Caco-2 (cell line): ENCODE measurements around the gene PAXIP1. TPM values are rescaled to one million over a fixed set of nuclear protein-coding genes. Genes with fewer than 3 reads are reported as not detected.
"Not testable (repeated sequence)": the region's sequence is repeated elsewhere in the genome, so short reads cannot be mapped to it uniquely, and the experiment has no call there.

Source experiments
- BruUV-seq: library from RNA; stranded (reverse); fragments of 400-500 nt; replicated peaks from 2 replicates; lab custom pipeline; 2021; lab: Mats Ljungman, UMichigan
- CTCF ChIA-PET: fragments of 300-600 bp; sonication (Branson Sonifier 250); formaldehyde crosslinking; loops from one replicate; lab custom pipeline; 2022; ENCODE audit warnings: antibody characterized with exemption; lab: Charles Lee
- POLR2A ChIA-PET: fragments of 300-600 bp; sonication (Branson Sonifier 250); formaldehyde crosslinking; loops from one replicate; lab custom pipeline; 2022; ENCODE audit warnings: antibody characterized with exemption; lab: Charles Lee
- DNase-seq, 2 experiments: peaks; one replicate each; pipeline versions ENCODE4 v3.0.0 to v3.0.0-alpha.2; 2020 to 2022
- H3K27me3 ChIP-seq: replicated peaks from 2 replicates; pipeline ENCODE4 v1.6.0; 2011; ENCODE audit warnings: low read length; ENCODE audit not compliant: control insufficient read depth, insufficient read depth
- H3K36me3 ChIP-seq: 2 replicates; pipeline ENCODE4 v1.5.1; 2011; ENCODE audit warnings: low read length; ENCODE audit not compliant: control insufficient read depth, insufficient read depth
- H3K4me1 ChIP-seq: fragments of 250-450 bp; sonication (Bioruptor Pico); 2 replicates; pipeline ENCODE4 v1.5.1; 2020; ENCODE audit warnings: mild to moderate bottlenecking
- H3K4me3 ChIP-seq: 2 replicates; pipeline ENCODE4 v1.5.1; 2011; ENCODE audit warnings: low read depth, mild to moderate bottlenecking, control low read depth, low read length
- H3K9me3 ChIP-seq: fragments of 250-450 bp; sonication (Bioruptor Pico); 2 replicates; pipeline ENCODE4 v1.5.1; 2020; ENCODE audit warnings: mild to moderate bottlenecking, moderate library complexity
- H3K27ac Mint-ChIP-seq: one replicate; pipeline ENCODE4 v1.8.0; 2022; ENCODE audit warnings: mixed read lengths; ENCODE audit not compliant: unreplicated experiment
- H3K27me3 Mint-ChIP-seq: one replicate; pipeline ENCODE4 v1.8.0; 2022; ENCODE audit warnings: mixed read lengths; ENCODE audit not compliant: insufficient read depth, unreplicated experiment
- H3K36me3 Mint-ChIP-seq: one replicate; pipeline ENCODE4 v1.8.0; 2022; ENCODE audit warnings: mild to moderate bottlenecking, mixed read lengths; ENCODE audit not compliant: insufficient read depth, unreplicated experiment
- H3K4me1 Mint-ChIP-seq: one replicate; pipeline ENCODE4 v1.8.0; 2022; ENCODE audit warnings: low read depth, mixed read lengths; ENCODE audit not compliant: unreplicated experiment
- H3K4me3 Mint-ChIP-seq: one replicate; pipeline ENCODE4 v1.8.0; 2022; ENCODE audit warnings: mild to moderate bottlenecking, moderate library complexity, mixed read lengths; ENCODE audit not compliant: unreplicated experiment
- H3K9me3 Mint-ChIP-seq: one replicate; pipeline ENCODE4 v1.8.0; 2022; ENCODE audit warnings: mixed read lengths; ENCODE audit not compliant: unreplicated experiment
- intact Hi-C: fragments of 100-400 bp; cut with micrococcal nuclease; formaldehyde crosslinking; loops from one replicate; pipeline ENCODE4 v1.10.0; 2022; ENCODE audit not compliant: unreplicated experiment
- total RNA-seq: library from RNA; stranded (reverse); gene quantifications from 2 replicates; pipeline ENCODE4 v1.2.3, GENCODE V29; 2022
- TF ChIP-seq, protein P1 (sequence below), 2 experiments: fragments of 200-600 bp in 1 of 2; IDR thresholded peaks; 1 replicate in 1 of 2; 2 replicates in 1 of 2; pipeline versions ENCODE4 v1.5.1 to v1.8.0; 2011 to 2022; ENCODE audit warnings: antibody characterized with exemption in 1 of 2, control low read depth in 1 of 2, inconsistent platforms in 1 of 2, low read depth in 1 of 2, low read length in 1 of 2, mild to moderate bottlenecking in 1 of 2, moderate library complexity in 1 of 2; ENCODE audit not compliant: insufficient read depth in 1 of 2, severe bottlenecking in 1 of 2, unreplicated experiment in 1 of 2

PAXIP1 gene
- total RNA-seq, 1 experiment from 2014 or later = 31.5 TPM

- CTCF ChIA-PET = no interaction called here
- peaks cover 11% of the 10 kb centered on the region for H3K27me3 Mint-ChIP-seq
- H3K36me3 ChIP-seq = no peaks in the 10 kb centered on the region
- no peaks in the 10 kb centered on the region for H3K4me1 ChIP-seq
- POLR2A ChIA-PET = no interaction called here
- no peaks in the 10 kb centered on the region for H3K9me3 Mint-ChIP-seq
- H3K4me3 Mint-ChIP-seq = no peak overlapping the region
- H3K27me3 ChIP-seq = no peaks in the 10 kb centered on the region
- no peak overlapping the region for H3K27ac Mint-ChIP-seq
- H3K9me3 ChIP-seq = no peaks in the 10 kb centered on the region
- no peaks in the 10 kb centered on the region for H3K4me1 Mint-ChIP-seq
- H3K4me3 ChIP-seq = no peak overlapping the region
- BruUV-seq = no TSS peak
- H3K36me3 Mint-ChIP-seq = no peaks in the 10 kb centered on the region
- TF ChIP-seq, protein P1, sequence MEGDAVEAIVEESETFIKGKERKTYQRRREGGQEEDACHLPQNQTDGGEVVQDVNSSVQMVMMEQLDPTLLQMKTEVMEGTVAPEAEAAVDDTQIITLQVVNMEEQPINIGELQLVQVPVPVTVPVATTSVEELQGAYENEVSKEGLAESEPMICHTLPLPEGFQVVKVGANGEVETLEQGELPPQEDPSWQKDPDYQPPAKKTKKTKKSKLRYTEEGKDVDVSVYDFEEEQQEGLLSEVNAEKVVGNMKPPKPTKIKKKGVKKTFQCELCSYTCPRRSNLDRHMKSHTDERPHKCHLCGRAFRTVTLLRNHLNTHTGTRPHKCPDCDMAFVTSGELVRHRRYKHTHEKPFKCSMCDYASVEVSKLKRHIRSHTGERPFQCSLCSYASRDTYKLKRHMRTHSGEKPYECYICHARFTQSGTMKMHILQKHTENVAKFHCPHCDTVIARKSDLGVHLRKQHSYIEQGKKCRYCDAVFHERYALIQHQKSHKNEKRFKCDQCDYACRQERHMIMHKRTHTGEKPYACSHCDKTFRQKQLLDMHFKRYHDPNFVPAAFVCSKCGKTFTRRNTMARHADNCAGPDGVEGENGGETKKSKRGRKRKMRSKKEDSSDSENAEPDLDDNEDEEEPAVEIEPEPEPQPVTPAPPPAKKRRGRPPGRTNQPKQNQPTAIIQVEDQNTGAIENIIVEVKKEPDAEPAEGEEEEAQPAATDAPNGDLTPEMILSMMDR (IDR thresholded peaks at IDR 0.05; ENCODE audit: insufficient read depth in 1 of 2, low read depth in 1 of 2, low read length in 1 of 2, severe bottlenecking in 1 of 2, unreplicated experiment in 1 of 2) = no peak
- DNase-seq = no peak
- intact Hi-C loops = no loop called here
Observed at GRCh38 chr7:155048006-155048405, 45.1 kb upstream of the PAXIP1 start.

- Histone ChIP-seq H3K4me1 (no peaks in the 10 kb centered on the region), H3K36me3 (no peaks in the 10 kb centered on the region), H3K27me3 (no peaks in the 10 kb centered on the region), H3K4me3 (no peak overlapping the region), H3K9me3 (no peaks in the 10 kb centered on the region)
- no peaks in the 10 kb centered on the region for H3K9me3 Mint-ChIP-seq
- no peaks in the 10 kb centered on the region for H3K36me3 Mint-ChIP-seq
- BruUV-seq = no TSS peak
- CTCF ChIA-PET = no interaction called here
- intact Hi-C loops = no loop called here
- no peak overlapping the region for H3K27ac Mint-ChIP-seq
- DNase-seq = no peak
- no peaks in the 10 kb centered on the region for H3K4me1 Mint-ChIP-seq
- H3K27me3 Mint-ChIP-seq = peaks cover 15% of the 10 kb centered on the region
- POLR2A ChIA-PET = no interaction called here
- no peak overlapping the region for H3K4me3 Mint-ChIP-seq
- TF ChIP-seq, protein P1 (IDR thresholded peaks at IDR 0.05; ENCODE audit: insufficient read depth in 1 of 2, low read depth in 1 of 2, low read length in 1 of 2, severe bottlenecking in 1 of 2, unreplicated experiment in 1 of 2) = no peak
Observed at GRCh38 chr7:155043756-155044155, 40.8 kb upstream of the PAXIP1 start.

- H3K36me3 Mint-ChIP-seq = no peaks in the 10 kb centered on the region
- no TSS peak for BruUV-seq
- intact Hi-C loops = no loop called here
- peaks cover 9% of the 10 kb centered on the region for H3K9me3 Mint-ChIP-seq
- no peak for DNase-seq
- Histone ChIP-seq H3K36me3 (no peaks in the 10 kb centered on the region), H3K4me1 (no peaks in the 10 kb centered on the region), H3K4me3 (no peak overlapping the region), H3K27me3 (no peaks in the 10 kb centered on the region), H3K9me3 (no peaks in the 10 kb centered on the region)
- ChIA-PET POLR2A (no interaction called here), CTCF (no interaction called here)
- no peaks in the 10 kb centered on the region for H3K4me1 Mint-ChIP-seq
- H3K27ac Mint-ChIP-seq = no peak overlapping the region
- H3K27me3 Mint-ChIP-seq = peaks cover 19% of the 10 kb centered on the region
- H3K4me3 Mint-ChIP-seq = no peak overlapping the region
- TF ChIP-seq, protein P1 (IDR thresholded peaks at IDR 0.05; ENCODE audit: insufficient read depth in 1 of 2, low read depth in 1 of 2, low read length in 1 of 2, severe bottlenecking in 1 of 2, unreplicated experiment in 1 of 2) = no peak
Observed at GRCh38 chr7:155038335-155038734, 35.4 kb upstream of the PAXIP1 start.

GRCh38 chr7:155034495-155034894 lies 31.6 kb upstream of the PAXIP1 start:
- H3K4me3 ChIP-seq, H3K4me1 ChIP-seq, DNase-seq, H3K9me3 ChIP-seq, POLR2A ChIA-PET, BruUV-seq, intact Hi-C loops, H3K36me3 Mint-ChIP-seq, H3K27me3 Mint-ChIP-seq, H3K27ac Mint-ChIP-seq, H3K36me3 ChIP-seq, H3K4me1 Mint-ChIP-seq, H3K4me3 Mint-ChIP-seq, CTCF ChIA-PET, H3K27me3 ChIP-seq, H3K9me3 Mint-ChIP-seq: not testable (repeated sequence)
